PC-9 (cell line): ENCODE results near the gene EIF5AL1. TPM values are rescaled to one million over a fixed set of nuclear protein-coding genes. Genes with fewer than 3 reads are reported as not detected.
A peak's percentile ranks its signal among the peaks of the same experiment; 100 is the strongest.

Source experiments
- BruUV-seq: library from RNA; stranded (reverse); fragments of 400-500 nt; replicated peaks from 2 replicates; lab custom pipeline; 2021; lab: Mats Ljungman, UMichigan
- CTCF ChIA-PET: fragments of 300-600 bp; sonication (Branson Sonifier 250); formaldehyde crosslinking; loops from one replicate; lab custom pipeline; 2022; ENCODE audit warnings: antibody characterized with exemption; lab: Charles Lee
- POLR2A ChIA-PET: fragments of 300-600 bp; sonication (Branson Sonifier 250); formaldehyde crosslinking; loops from one replicate; lab custom pipeline; 2022; ENCODE audit warnings: antibody characterized with exemption; ENCODE audit not compliant: unreplicated experiment; lab: Charles Lee
- DNase-seq, 2 experiments: peaks; one replicate each; pipeline versions ENCODE4 v3.0.0 to v3.0.0-alpha.2; 2015 to 2022; ENCODE audit warnings: mixed read lengths in 1 of 2
- H2AFZ ChIP-seq: fragments of 200-600 bp; sonication (generic); 2 replicates; pipeline ENCODE4 v1.8.1; 2017; ENCODE audit warnings: antibody characterized with exemption
- H3F3A ChIP-seq: fragments of 200-600 bp; sonication (generic); 2 replicates; pipeline ENCODE4 v1.8.1; 2017; ENCODE audit warnings: antibody characterized with exemption, mild to moderate bottlenecking, low read depth; ENCODE audit not compliant: insufficient read depth
- H3K27ac ChIP-seq: fragments of 200-600 bp; sonication (generic); 2 replicates; pipeline ENCODE4 v1.6.1; 2016; ENCODE audit warnings: mixed run types
- H3K27me3 ChIP-seq: fragments of 200-600 bp; sonication (generic); 2 replicates; pipeline ENCODE4 v1.6.1; 2016; ENCODE audit warnings: low read depth, mixed run types; ENCODE audit not compliant: insufficient read depth
- H3K36me3 ChIP-seq: fragments of 200-600 bp; sonication (generic); 2 replicates; pipeline ENCODE4 v1.6.1; 2016; ENCODE audit warnings: low read depth, mixed run types
- H3K4me1 ChIP-seq: fragments of 200-600 bp; sonication (generic); replicated peaks from 2 replicates; pipeline ENCODE4 v1.6.1; 2016; ENCODE audit warnings: mixed run types; ENCODE audit not compliant: insufficient read depth
- H3K4me2 ChIP-seq: fragments of 200-600 bp; sonication (generic); 2 replicates; pipeline ENCODE4 v1.6.1; 2017; ENCODE audit warnings: mixed run types
- H3K4me3 ChIP-seq: fragments of 200-600 bp; sonication (generic); 2 replicates; pipeline ENCODE4 v1.6.1; 2016; ENCODE audit warnings: mixed run types
- H3K79me2 ChIP-seq: fragments of 200-600 bp; sonication (generic); 2 replicates; pipeline ENCODE4 v1.6.1; 2017; ENCODE audit warnings: low read depth, mixed run types
- H3K9me2 ChIP-seq: fragments of 200-600 bp; sonication (generic); 2 replicates; pipeline ENCODE4 v1.8.1; 2017; ENCODE audit warnings: mild to moderate bottlenecking; ENCODE audit not compliant: insufficient read depth
- H3K9me3 ChIP-seq: fragments of 200-600 bp; sonication (generic); 2 replicates; pipeline ENCODE4 v1.8.1; 2016; ENCODE audit warnings: low read depth; ENCODE audit not compliant: insufficient read depth
- H4K20me1 ChIP-seq: fragments of 200-600 bp; sonication (generic); 2 replicates; pipeline ENCODE4 v1.8.1; 2017; ENCODE audit not compliant: insufficient read depth
- CTCF ChIP-seq: fragments of 200-600 bp; sonication (generic); conservative IDR thresholded peaks from 2 replicates; pipeline ENCODE4 v1.6.1; 2017; ENCODE audit warnings: mixed run types, antibody characterized with exemption, mild to moderate bottlenecking, moderate library complexity
- EZH2 ChIP-seq: fragments of 200-600 bp; sonication (generic); IDR thresholded peaks from 2 replicates; pipeline ENCODE4 v1.8.0; 2017; ENCODE audit warnings: antibody characterized with exemption, low read depth
- intact Hi-C: fragments of 100-400 bp; cut with micrococcal nuclease; formaldehyde crosslinking; loops from one replicate; pipeline ENCODE4 v1.10.0; 2022; ENCODE audit not compliant: unreplicated experiment
- total RNA-seq: library from RNA; stranded (reverse); gene quantifications from 2 replicates; pipeline ENCODE4 v1.2.3, GENCODE V29; 2021

Gene EIF5AL1
- total RNA-seq, 1 experiment from 2014 or later: 0.48 TPM

GRCh38 chr10:79562135-79562756 is 49.9 kb downstream of the EIF5AL1 start:
- no peaks in the 10 kb centered on the region for H3K36me3 ChIP-seq
- ChIA-PET POLR2A (no interaction called here), CTCF (no interaction called here)
- H2AFZ ChIP-seq: no peak overlapping the region
- TF ChIP-seq EZH2 (no peak), CTCF (peak; percentile 92)
- no peak overlapping the region for H3K4me2 ChIP-seq
- H3K4me1 ChIP-seq: peaks cover 8% of the 10 kb centered on the region
- BruUV-seq: no TSS peak
- no peaks in the 10 kb centered on the region for H3K9me2 ChIP-seq
- H3K79me2 ChIP-seq: no peaks in the 10 kb centered on the region
- no peak overlapping the region for H3K4me3 ChIP-seq
- H3K27ac ChIP-seq: no peak overlapping the region
- H3K27me3 ChIP-seq: peaks cover 38% of the 10 kb centered on the region
- peak; percentile 59 to 66 for DNase-seq
- H3F3A ChIP-seq: no peaks in the 10 kb centered on the region
- H3K9me3 ChIP-seq: no peaks in the 10 kb centered on the region
- intact Hi-C loops: loop anchor here (1.0 to 10.0 kb wide), 3 partner anchors 367 to 703 kb away; no protein-coding TSS in a partner anchor
- no peaks in the 10 kb centered on the region for H4K20me1 ChIP-seq

- no peaks in the 10 kb centered on the region for H3K36me3 ChIP-seq
- no peaks in the 10 kb centered on the region for H4K20me1 ChIP-seq
- H3K9me2 ChIP-seq: no peaks in the 10 kb centered on the region
- H3K4me3 ChIP-seq: no peak overlapping the region
- H3K9me3 ChIP-seq: no peaks in the 10 kb centered on the region
- TF ChIP-seq EZH2 (no peak), CTCF (no peak)
- H2AFZ ChIP-seq: no peak overlapping the region
- BruUV-seq: no TSS peak
- DNase-seq: no peak
- peaks cover 8% of the 10 kb centered on the region for H3K4me1 ChIP-seq
- no peak overlapping the region for H3K27ac ChIP-seq
- peaks cover 41% of the 10 kb centered on the region for H3K27me3 ChIP-seq
- intact Hi-C loops: loop anchor here (5.0 to 10.0 kb wide), 2 partner anchors 484 to 701 kb away; no protein-coding TSS in a partner anchor
- H3F3A ChIP-seq: no peaks in the 10 kb centered on the region
- no peaks in the 10 kb centered on the region for H3K79me2 ChIP-seq
- H3K4me2 ChIP-seq: no peak overlapping the region
- CTCF ChIA-PET: no interaction called here
- POLR2A ChIA-PET: no interaction called here
These were observed 51.1 kb downstream of the EIF5AL1 start for GRCh38 chr10:79563426-79563825.

Other genes starting within 250 kb of the EIF5AL1 start
- gene PPIF, start 165.1 kb upstream of the EIF5AL1 start, total RNA-seq: 171 and 203 TPM in 2 replicates
- gene ZCCHC24, start 66.9 kb upstream of the EIF5AL1 start, total RNA-seq: 6.0 and 6.3 TPM in 2 replicates
- gene SFTPA2, start 47.9 kb downstream of the EIF5AL1 start, total RNA-seq: not detected in 2 replicates
- not detected in 2 replicates for gene SFTPA1, start 98.4 kb downstream of the EIF5AL1 start, total RNA-seq
- gene NUTM2B, start 190.7 kb downstream of the EIF5AL1 start, total RNA-seq: 0.83 and 1.3 TPM in 2 replicates